ENCODE results near the gene NME1.
A peak's percentile ranks its signal among the peaks of the same experiment; 100 is the strongest.
"Not testable (repeated sequence)": the region's sequence is repeated elsewhere in the genome, so short reads cannot be mapped to it uniquely, and the experiment has no call there.

The NME1 gene

GRCh38 chr17:51153210-51154072 lies at the start of gene NME1:
Gene NME1 (plus strand): TSS chr17:51153559. CDS start chr17:51155655, 2,096 bp downstream.
- peak; percentile 92 for TF ChIP-seq CTCF (IDR thresholded peaks at IDR 0.05; ENCODE audit: low read depth, low read length, missing control alignments)
- peak; percentile 99 for DNase-seq (ENCODE audit: low read depth)
- H3K4me3 ChIP-seq (ENCODE audit: low read depth, low read length): peak within 1 kb of the TSS; percentile 88
- in situ Hi-C loops (cut with HindIII; ENCODE audit: low sequenced_read_pairs): no loop called here

- no peak for TF ChIP-seq CTCF (IDR thresholded peaks at IDR 0.05; ENCODE audit: low read depth, low read length, missing control alignments)
- no peak overlapping the region for H3K4me3 ChIP-seq (ENCODE audit: low read depth, low read length)
- DNase-seq (ENCODE audit: low read depth): no peak
- in situ Hi-C loops (cut with HindIII; ENCODE audit: low sequenced_read_pairs): no loop called here
Measured at GRCh38 chr17:51107778-51108177, 45.6 kb upstream of the NME1 start.

GRCh38 chr17:51112303-51113222 lies 40.8 kb upstream of the NME1 start:
- DNase-seq (ENCODE audit: low read depth); H3K4me3 ChIP-seq (ENCODE audit: low read depth, low read length); in situ Hi-C loops (cut with HindIII; ENCODE audit: low sequenced_read_pairs): not testable (repeated sequence)

GRCh38 chr17:51115179-51115578 lies 38.2 kb upstream of the NME1 start:
- H3K4me3 ChIP-seq (ENCODE audit: low read depth, low read length): no peak overlapping the region
- no peak for DNase-seq (ENCODE audit: low read depth)
- in situ Hi-C loops (cut with HindIII; ENCODE audit: low sequenced_read_pairs): no loop called here
- no peak for TF ChIP-seq CTCF (IDR thresholded peaks at IDR 0.05; ENCODE audit: low read depth, low read length, missing control alignments)

- peak overlapping the region; percentile 92 for H3K4me3 ChIP-seq (ENCODE audit: low read depth, low read length)
- no peak for DNase-seq (ENCODE audit: low read depth)
- TF ChIP-seq CTCF (IDR thresholded peaks at IDR 0.05; ENCODE audit: low read depth, low read length, missing control alignments): no peak
- in situ Hi-C loops (cut with HindIII; ENCODE audit: low sequenced_read_pairs): no loop called here
Measured at GRCh38 chr17:51118330-51119195, 34.8 kb upstream of the NME1 start.

GRCh38 chr17:51119415-51120356 lies 33.7 kb upstream of the NME1 start:
- DNase-seq (ENCODE audit: low read depth): peak; percentile 32
- in situ Hi-C loops (cut with HindIII; ENCODE audit: low sequenced_read_pairs): no loop called here
- peak overlapping the region; percentile 92 for H3K4me3 ChIP-seq (ENCODE audit: low read depth, low read length)
- TF ChIP-seq CTCF (IDR thresholded peaks at IDR 0.05; ENCODE audit: low read depth, low read length, missing control alignments): peak; percentile 40

Data from astrocyte of the cerebellum (primary cell).